ENCODE measurements around the gene MAN1A2.

- TF ChIP-seq, protein P1, sequence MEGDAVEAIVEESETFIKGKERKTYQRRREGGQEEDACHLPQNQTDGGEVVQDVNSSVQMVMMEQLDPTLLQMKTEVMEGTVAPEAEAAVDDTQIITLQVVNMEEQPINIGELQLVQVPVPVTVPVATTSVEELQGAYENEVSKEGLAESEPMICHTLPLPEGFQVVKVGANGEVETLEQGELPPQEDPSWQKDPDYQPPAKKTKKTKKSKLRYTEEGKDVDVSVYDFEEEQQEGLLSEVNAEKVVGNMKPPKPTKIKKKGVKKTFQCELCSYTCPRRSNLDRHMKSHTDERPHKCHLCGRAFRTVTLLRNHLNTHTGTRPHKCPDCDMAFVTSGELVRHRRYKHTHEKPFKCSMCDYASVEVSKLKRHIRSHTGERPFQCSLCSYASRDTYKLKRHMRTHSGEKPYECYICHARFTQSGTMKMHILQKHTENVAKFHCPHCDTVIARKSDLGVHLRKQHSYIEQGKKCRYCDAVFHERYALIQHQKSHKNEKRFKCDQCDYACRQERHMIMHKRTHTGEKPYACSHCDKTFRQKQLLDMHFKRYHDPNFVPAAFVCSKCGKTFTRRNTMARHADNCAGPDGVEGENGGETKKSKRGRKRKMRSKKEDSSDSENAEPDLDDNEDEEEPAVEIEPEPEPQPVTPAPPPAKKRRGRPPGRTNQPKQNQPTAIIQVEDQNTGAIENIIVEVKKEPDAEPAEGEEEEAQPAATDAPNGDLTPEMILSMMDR (IDR thresholded peaks at IDR 0.05; ENCODE audit: borderline replicate concordance, extremely low read depth, low read length, poor library complexity, severe bottlenecking) = no peak
- no peak for TF ChIP-seq EZH2 (IDR thresholded peaks at IDR 0.05; ENCODE audit: borderline replicate concordance, low read depth, low read length, severe bottlenecking)
Observed at GRCh38 chr1:117405042-117405441, 37.8 kb downstream of the MAN1A2 start.

All from DND-41 (cell line).